ENCODE results near the gene FBXO46.

DNA sequence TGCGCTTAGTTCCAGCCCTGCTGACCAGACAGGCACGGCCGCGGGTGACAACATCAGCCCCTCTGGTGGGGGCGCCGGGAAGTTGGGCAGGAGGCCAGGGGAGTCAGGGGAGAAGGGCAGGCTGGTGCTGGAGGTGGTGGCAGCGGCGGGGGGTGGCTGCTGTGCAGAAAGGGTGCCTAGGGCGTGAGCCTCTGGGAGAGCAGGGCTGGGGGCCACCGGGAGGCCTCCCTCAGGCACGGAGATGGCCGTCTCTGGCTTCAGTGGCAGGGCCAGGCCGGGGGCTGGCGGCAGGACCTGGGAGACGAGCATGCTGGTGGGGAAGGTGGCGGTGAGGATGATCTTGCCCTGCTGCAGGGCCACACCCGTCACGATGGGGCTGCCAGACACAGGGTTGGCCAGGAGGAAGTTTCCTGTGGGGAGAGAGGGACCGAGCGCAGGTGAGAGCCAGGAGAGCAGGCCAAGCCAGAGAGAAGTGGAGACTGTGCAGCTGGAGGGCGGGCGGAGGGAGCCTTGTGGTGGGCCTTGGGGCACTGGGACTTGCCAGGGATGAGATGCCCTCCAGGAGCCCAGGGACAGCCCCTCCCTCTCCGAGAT is 35.1 kb upstream of the FBXO46 start:
- TF ChIP-seq, protein P1, sequence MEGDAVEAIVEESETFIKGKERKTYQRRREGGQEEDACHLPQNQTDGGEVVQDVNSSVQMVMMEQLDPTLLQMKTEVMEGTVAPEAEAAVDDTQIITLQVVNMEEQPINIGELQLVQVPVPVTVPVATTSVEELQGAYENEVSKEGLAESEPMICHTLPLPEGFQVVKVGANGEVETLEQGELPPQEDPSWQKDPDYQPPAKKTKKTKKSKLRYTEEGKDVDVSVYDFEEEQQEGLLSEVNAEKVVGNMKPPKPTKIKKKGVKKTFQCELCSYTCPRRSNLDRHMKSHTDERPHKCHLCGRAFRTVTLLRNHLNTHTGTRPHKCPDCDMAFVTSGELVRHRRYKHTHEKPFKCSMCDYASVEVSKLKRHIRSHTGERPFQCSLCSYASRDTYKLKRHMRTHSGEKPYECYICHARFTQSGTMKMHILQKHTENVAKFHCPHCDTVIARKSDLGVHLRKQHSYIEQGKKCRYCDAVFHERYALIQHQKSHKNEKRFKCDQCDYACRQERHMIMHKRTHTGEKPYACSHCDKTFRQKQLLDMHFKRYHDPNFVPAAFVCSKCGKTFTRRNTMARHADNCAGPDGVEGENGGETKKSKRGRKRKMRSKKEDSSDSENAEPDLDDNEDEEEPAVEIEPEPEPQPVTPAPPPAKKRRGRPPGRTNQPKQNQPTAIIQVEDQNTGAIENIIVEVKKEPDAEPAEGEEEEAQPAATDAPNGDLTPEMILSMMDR (IDR thresholded peaks at IDR 0.05), result no peak
- TF ChIP-seq EZH2 (IDR thresholded peaks at IDR 0.05; ENCODE audit: borderline replicate concordance, insufficient read depth, low read depth, low read length, poor library complexity, severe bottlenecking), result no peak
